ENCODE data around the gene DNAJC7. TPM values are rescaled to one million over a fixed set of nuclear protein-coding genes. Genes with fewer than 3 reads are reported as not detected.

Gene DNAJC7
- total RNA-seq, 4 donors from 2014 or later, result 62.6 to 84.0 (median 65.6) TPM

- no peaks in the 10 kb centered on the region for H3K36me3 ChIP-seq
- DNase-seq, result no peak
- WGBS, 2 donors, result 89 to 90% methylated on average over 4 of the region's 4 CpGs
- H3K27me3 ChIP-seq, result no peaks in the 10 kb centered on the region
- H3K4me3 ChIP-seq (replicated peaks in 1 of 3), result no peak overlapping the region
- TF ChIP-seq POLR2A (IDR thresholded peaks at IDR 0.05) (no peak), CTCF (IDR thresholded peaks at IDR 0.05) (no peak)
- no peaks in the 10 kb centered on the region for H3K4me1 ChIP-seq
- intact Hi-C loops (cut with DNase I), result no loop called here
- no peaks in the 10 kb centered on the region for H3K9me3 ChIP-seq
- no peak overlapping the region for H3K27ac ChIP-seq
These were observed 43.0 kb upstream of the DNAJC7 start for GRCh38 chr17:42060231-42060630.

GRCh38 chr17:42059815-42060214 is 42.6 kb upstream of the DNAJC7 start:
- Histone ChIP-seq H3K4me1 (no peaks in the 10 kb centered on the region), H3K4me3 (replicated peaks in 1 of 3) (no peak overlapping the region), H3K27ac (no peak overlapping the region), H3K27me3 (no peaks in the 10 kb centered on the region), H3K9me3 (no peaks in the 10 kb centered on the region), H3K36me3 (no peaks in the 10 kb centered on the region)
- 67 to 77% methylated on average over 4 of the region's 4 CpGs for WGBS, 2 donors
- TF ChIP-seq CTCF (IDR thresholded peaks at IDR 0.05), result no peak
- DNase-seq, result no peak
- intact Hi-C loops (cut with DNase I), result no loop called here

- intact Hi-C loops (cut with DNase I), result no loop called here
- Histone ChIP-seq H3K36me3 (no peaks in the 10 kb centered on the region), H3K27me3 (no peaks in the 10 kb centered on the region), H3K4me1 (no peaks in the 10 kb centered on the region), H3K4me3 (replicated peaks in 1 of 3) (no peak overlapping the region), H3K27ac (no peak overlapping the region), H3K9me3 (no peaks in the 10 kb centered on the region)
- WGBS, 2 donors, result 61 to 72% methylated on average over 3 to 5 of the region's 7 CpGs
- TF ChIP-seq CTCF (IDR thresholded peaks at IDR 0.05) (no peak), POLR2A (IDR thresholded peaks at IDR 0.05) (no peak)
- DNase-seq, result no peak
These were observed 40.8 kb upstream of the DNAJC7 start for GRCh38 chr17:42058063-42058462.

GRCh38 chr17:42056635-42057034 is 39.4 kb upstream of the DNAJC7 start:
- H3K9me3 ChIP-seq, result no peaks in the 10 kb centered on the region
- DNase-seq, result no peak
- no peaks in the 10 kb centered on the region for H3K27me3 ChIP-seq
- no peaks in the 10 kb centered on the region for H3K4me1 ChIP-seq
- H3K36me3 ChIP-seq, result no peaks in the 10 kb centered on the region
- intact Hi-C loops (cut with DNase I), result no loop called here
- no peak overlapping the region for H3K27ac ChIP-seq
- WGBS, 2 donors, result 68 to 70% methylated on average over 3 of the region's 3 CpGs
- TF ChIP-seq CTCF (IDR thresholded peaks at IDR 0.05) (no peak), POLR2A (IDR thresholded peaks at IDR 0.05) (no peak)
- H3K4me3 ChIP-seq (replicated peaks in 1 of 3), result no peak overlapping the region

GRCh38 chr17:42055496-42055895 is 38.3 kb upstream of the DNAJC7 start:
- H3K4me3 ChIP-seq (replicated peaks in 1 of 3), result no peak overlapping the region
- no peak for DNase-seq
- no peak for TF ChIP-seq POLR2A (IDR thresholded peaks at IDR 0.05)
- no peak for TF ChIP-seq CTCF (IDR thresholded peaks at IDR 0.05)
- H3K27ac ChIP-seq, result no peak overlapping the region
- H3K27me3 ChIP-seq, result no peaks in the 10 kb centered on the region
- H3K4me1 ChIP-seq, result peaks cover 4 to 5% of the 10 kb centered on the region in 2 donors
- no peaks in the 10 kb centered on the region for H3K36me3 ChIP-seq
- no peaks in the 10 kb centered on the region for H3K9me3 ChIP-seq
- WGBS, 2 donors, result 34 to 43% methylated on average over 6 of the region's 6 CpGs
- intact Hi-C loops (cut with DNase I), result no loop called here
